Right hindlimb (tissue), 1 donor: ENCODE measurements around the gene SPAG4.
A peak's percentile ranks its signal among the peaks of the same experiment; 100 is the strongest.

ENCODE experiments used
- DNase-seq: peaks from one replicate; pipeline ENCODE4 v3.0.0-alpha.2; 2018

Gene SPAG4

GRCh38 chr20:35600176-35600992, 15.2 kb upstream of the SPAG4 start:
- DNase-seq = no peak

GRCh38 chr20:35600993-35601973, 14.3 kb upstream of the SPAG4 start:
- DNase-seq = peak; percentile 89

DNA sequence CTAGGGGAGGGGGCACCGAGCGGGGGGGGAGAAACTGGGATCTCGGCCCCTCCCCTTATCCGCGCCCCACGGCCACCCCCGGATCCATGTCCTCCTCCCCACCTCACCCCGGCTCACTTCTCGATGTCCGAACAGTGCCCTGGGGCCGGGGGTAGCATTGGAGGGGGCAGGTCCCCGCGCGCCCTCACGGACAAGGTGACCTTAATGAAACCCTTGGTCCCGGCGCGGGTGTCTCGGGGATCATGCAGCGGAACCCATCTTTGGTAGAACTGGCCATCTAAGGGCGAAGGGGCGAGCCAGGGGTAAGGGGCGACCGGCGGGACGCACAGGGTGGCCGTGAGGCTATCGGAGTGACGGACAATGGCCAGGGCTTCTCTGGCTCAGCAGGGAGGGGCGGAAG, 13.6 kb upstream of the SPAG4 start:
- DNase-seq = no peak

GRCh38 chr20:35602851-35603495, 12.7 kb upstream of the SPAG4 start:
- DNase-seq = no peak

DNA sequence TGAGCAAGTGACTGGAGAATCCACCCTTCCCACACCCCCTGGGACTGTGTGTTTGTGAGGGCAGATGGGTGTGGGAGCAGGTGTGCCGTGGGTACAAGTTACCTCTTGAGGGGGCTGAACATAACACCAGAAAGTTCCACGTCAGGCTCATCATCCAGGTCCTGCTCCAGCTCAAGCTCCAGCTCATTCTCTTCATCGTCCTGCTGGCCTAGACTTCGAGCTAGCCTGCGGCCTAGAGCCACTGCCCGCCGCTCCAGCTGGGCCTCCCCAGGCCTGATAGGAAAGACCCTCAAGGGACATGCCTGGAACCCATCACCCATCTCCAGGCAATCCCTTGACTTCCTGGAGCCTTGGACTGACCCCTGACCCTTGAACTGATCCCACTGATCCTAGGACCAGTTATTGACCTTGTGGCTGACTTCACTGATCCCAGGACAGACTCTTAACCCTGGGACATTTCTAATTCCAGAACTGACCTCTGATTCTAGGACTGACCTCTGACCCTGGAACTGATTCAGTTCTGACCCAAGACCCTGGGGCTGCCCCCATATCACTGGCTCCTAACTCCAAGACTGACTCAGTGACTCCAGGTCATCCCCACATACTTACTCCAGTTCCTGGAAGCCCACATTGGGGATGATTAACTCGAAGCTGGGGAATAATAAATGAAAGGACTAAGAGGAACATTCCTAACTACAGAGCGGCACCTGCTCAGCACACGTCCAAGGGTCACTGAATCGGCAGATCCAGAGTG, 11.8 kb upstream of the SPAG4 start:
- DNase-seq = no peak

GRCh38 chr20:35604449-35604747, 11.2 kb upstream of the SPAG4 start:
- no peak for DNase-seq

DNA sequence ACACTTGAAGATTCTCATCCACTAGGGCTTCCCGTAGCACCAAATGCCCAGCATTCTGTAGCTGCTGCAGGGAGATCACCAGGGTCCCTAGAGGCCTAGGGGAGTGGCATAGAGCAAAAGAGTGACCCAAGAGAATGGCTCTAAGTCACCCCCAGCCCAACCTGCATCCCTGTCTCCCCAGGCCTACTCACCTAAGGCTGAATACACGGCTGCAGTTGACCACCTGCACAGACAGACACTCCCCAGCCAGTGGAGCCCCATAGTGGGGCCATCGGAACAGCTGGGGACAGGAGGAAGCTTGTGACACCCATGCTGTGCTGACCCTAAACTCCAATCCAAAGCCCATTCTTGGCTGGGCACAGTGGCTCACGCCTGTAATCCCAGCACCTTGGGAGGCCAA, 9.5 kb upstream of the SPAG4 start:
- no peak for DNase-seq

GRCh38 chr20:35607003-35607735, 8.5 kb upstream of the SPAG4 start:
- DNase-seq = no peak

GRCh38 chr20:35610833-35611427, 4.7 kb upstream of the SPAG4 start:
- peak; percentile 7 for DNase-seq

- DNase-seq = peak; percentile 2
These were observed 4.1 kb upstream of the SPAG4 start for GRCh38 chr20:35611482-35611881.

DNA sequence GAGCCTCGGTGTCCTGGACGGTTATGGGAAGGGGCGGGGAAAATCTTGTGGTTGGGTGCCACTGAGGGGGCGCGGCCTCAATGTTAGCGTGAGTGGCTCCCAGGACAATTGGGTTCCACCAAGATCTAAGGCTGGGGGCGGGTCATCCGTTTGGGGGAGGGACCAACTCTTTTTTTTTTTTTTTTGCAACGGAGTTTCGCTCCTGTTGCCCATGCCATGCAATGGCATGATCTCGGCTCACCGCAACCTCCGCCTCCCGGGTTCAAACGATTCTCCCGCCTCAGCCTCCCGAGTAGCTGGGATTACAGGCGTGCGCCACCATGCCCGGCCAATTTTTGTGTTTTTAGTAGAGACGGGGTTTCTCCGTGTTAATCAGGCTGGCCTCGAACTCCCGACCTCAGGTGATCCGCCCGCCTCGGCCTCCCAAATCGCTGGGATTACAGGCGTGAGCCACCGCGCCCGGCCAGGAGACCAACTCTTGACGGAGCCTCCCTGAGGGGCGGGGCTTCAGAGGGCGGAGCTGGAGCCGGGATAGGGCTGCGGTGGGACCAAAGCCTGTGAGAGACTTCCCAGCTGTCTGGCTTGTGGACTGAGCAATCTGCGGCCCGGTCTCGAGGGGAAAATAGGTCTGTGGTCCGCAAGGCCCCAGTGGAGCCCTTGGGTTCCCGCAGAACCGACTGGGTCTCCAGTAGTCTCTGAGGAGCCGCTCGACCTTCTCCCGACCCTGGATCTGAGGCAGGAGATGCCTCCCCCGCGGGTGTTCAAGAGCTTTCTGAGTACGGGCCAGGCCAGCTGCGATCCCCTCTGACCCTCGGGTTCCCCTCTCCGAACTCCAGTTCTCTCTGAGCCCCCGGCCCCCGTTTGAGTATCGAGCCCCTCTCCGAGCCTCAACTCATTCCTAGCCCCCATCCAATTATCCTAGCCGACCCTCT, 1.1 kb downstream of the SPAG4 start:
- peak; percentile 85 for DNase-seq

DNA sequence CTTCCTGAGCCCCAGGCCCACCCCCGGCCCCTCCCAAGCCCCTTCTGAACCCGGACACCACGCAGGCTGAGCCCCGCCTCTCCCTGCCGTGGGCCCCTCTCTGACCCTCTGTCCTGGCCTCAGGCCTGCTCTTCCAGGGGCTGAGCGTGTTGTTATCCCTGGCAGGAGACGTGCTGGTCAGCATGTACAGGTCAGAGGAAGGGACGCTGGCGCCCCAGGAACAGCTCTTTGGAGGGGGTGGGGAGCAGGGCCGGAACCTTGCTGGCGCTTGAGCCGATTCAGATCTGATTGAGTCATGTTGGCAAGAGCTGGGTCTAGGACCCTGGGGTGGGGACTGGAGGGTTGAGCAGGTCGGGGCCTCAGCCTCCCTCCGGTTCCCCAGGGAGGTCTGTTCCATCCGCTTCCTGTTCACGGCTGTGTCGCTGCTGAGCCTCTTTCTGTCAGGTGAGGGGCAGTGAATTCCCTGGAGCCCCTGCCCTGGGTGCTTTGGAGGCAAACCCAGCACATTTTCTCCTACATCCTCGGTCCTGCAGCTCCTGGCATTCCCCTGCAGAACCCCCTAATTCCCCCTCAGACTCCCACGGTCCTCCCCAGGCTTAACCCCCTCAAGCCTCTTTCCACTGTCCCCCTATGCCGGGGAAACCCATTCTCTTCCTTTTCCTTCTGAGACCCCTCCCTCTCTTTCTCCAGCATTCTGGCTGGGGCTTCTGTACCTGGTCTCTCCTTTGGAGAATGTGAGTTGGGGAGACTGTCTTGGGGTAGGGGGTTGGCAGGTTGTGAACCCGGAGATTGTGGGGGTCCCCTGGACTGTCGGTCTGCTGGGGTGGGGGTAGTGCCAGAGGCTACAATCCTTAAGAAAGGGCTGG, 2.0 kb downstream of the SPAG4 start:
- peak; percentile 88 for DNase-seq

DNA sequence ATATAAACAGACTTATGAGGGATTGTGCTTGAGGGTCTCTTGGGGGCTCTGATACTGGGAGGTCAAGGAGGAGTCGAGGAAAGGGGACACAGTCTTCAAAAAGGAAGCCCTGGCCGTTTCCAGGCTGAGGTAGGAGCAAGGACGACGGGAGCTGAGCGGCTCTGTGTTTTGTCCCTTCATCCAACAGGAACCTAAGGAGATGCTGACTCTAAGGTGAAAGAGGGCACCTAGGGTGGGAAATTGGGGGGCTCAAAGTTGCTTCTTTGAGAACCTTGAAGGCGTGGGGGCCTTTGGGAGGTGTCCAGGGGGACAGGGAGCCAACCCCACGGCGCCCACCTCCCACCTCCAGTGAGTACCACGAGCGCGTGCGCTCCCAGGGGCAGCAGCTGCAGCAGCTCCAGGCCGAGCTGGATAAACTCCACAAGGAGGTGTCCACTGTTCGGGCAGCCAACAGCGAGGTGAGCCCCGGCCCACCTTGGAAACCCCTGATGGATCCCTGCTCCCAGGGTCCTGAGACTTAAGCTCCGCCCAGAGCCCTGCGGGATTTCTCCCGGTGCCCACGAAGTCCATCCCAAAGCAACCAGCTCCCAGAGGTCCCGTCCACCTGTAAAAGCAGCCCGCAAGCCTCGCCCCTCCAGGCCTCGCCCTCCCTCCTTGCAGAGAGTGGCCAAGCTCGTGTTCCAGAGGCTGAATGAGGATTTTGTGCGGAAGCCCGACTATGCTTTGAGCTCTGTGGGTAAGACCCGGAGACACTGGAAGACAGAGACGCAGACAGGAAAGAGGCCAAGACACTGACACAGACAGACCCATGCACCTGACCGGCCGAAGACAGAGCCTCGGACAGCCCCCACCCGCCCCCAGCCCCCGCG, 2.9 kb downstream of the SPAG4 start:
- peak; percentile 57 for DNase-seq

GRCh38 chr20:35619196-35620095, 3.8 kb downstream of the SPAG4 start:
- peak; percentile 93 for DNase-seq

GRCh38 chr20:35620818-35621559, 5.4 kb downstream of the SPAG4 start:
- no peak for DNase-seq

GRCh38 chr20:35621560-35621946, 5.9 kb downstream of the SPAG4 start:
- DNase-seq = no peak
